ENCODE results near the gene SLC37A1. TPM values are rescaled to one million over a fixed set of nuclear protein-coding genes. Genes with fewer than 3 reads are reported as not detected.

Gene SLC37A1
- total and polyA plus RNA-seq, 7 donors, result 2.3 to 98.5 (median 7.8) TPM

DNA sequence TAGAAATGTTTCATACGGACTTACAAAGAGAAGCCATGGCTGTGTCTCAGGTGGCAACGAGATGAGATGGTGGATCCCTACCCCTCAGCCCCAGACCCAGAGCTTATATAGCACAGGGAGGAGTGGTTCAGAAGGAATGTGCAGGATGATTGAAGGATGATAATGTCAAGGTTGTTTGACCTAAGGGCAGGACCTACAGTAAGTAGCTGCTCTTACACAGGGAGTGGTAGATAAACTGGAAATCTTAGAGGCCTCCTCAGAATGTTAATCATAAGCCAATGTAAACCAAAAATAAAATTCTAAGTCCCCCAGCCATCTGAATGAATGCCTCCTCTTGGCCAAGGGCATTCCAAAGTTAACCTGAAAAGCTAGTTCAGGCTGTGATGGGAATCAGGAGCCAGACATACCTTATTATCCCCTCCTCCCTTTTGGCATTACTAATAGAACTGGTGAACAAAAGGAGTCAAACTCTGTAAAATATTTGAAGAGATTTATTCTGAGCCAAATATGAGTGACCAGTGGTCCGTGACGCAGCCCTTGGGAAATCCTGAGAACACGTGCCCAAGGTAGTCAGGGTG is 94.0 kb downstream of the SLC37A1 start:
- WGBS, 2 donors, result 79 to 87% methylated on average over 5 of the region's 5 CpGs
- TF ChIP-seq EP300 (IDR thresholded peaks at IDR 0.05) (no peak), POLR2AphosphoS5 (IDR thresholded peaks at IDR 0.05) (no peak)
- TF ChIP-seq, protein P1, sequence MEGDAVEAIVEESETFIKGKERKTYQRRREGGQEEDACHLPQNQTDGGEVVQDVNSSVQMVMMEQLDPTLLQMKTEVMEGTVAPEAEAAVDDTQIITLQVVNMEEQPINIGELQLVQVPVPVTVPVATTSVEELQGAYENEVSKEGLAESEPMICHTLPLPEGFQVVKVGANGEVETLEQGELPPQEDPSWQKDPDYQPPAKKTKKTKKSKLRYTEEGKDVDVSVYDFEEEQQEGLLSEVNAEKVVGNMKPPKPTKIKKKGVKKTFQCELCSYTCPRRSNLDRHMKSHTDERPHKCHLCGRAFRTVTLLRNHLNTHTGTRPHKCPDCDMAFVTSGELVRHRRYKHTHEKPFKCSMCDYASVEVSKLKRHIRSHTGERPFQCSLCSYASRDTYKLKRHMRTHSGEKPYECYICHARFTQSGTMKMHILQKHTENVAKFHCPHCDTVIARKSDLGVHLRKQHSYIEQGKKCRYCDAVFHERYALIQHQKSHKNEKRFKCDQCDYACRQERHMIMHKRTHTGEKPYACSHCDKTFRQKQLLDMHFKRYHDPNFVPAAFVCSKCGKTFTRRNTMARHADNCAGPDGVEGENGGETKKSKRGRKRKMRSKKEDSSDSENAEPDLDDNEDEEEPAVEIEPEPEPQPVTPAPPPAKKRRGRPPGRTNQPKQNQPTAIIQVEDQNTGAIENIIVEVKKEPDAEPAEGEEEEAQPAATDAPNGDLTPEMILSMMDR (IDR thresholded peaks at IDR 0.05), result no peak
- intact Hi-C loops (cut with DNase I), result no loop called here
- no peak overlapping the region for H3K27ac ChIP-seq
- no peaks in the 10 kb centered on the region for H3K36me3 ChIP-seq
- H3K4me3 ChIP-seq, result no peak overlapping the region
- no peaks in the 10 kb centered on the region for H3K27me3 ChIP-seq
- no peaks in the 10 kb centered on the region for H3K4me1 ChIP-seq
- peaks cover 0 to 8% (median 4%) of the 10 kb centered on the region in 4 donors for H3K9me3 ChIP-seq
- DNase-seq, result no peak

- no peaks in the 10 kb centered on the region for H3K27me3 ChIP-seq
- no peak overlapping the region for H3K4me3 ChIP-seq
- WGBS, 2 donors, result 72 to 75% methylated on average over 4 of the region's 4 CpGs
- DNase-seq, result no peak
- H3K9me3 ChIP-seq, result peaks cover 0 to 8% (median 4%) of the 10 kb centered on the region in 4 donors
- TF ChIP-seq, protein P1 (IDR thresholded peaks at IDR 0.05), result no peak
- TF ChIP-seq POLR2AphosphoS5 (IDR thresholded peaks at IDR 0.05), result no peak
- TF ChIP-seq POLR2A (IDR thresholded peaks at IDR 0.05), result no peak
- no peak for TF ChIP-seq EP300 (IDR thresholded peaks at IDR 0.05)
- no peak overlapping the region for H3K27ac ChIP-seq
- intact Hi-C loops (cut with DNase I), result no loop called here
- no peaks in the 10 kb centered on the region for H3K4me1 ChIP-seq
- no peaks in the 10 kb centered on the region for H3K36me3 ChIP-seq
Observed at GRCh38 chr21:42608446-42608845, 94.8 kb downstream of the SLC37A1 start.

GRCh38 chr21:42609811-42610210 is 96.2 kb downstream of the SLC37A1 start:
- TF ChIP-seq POLR2A (IDR thresholded peaks at IDR 0.05) (no peak), POLR2AphosphoS5 (IDR thresholded peaks at IDR 0.05) (no peak), EP300 (IDR thresholded peaks at IDR 0.05) (no peak)
- TF ChIP-seq, protein P1 (IDR thresholded peaks at IDR 0.05), result no peak
- Histone ChIP-seq H3K4me1 (no peaks in the 10 kb centered on the region), H3K36me3 (no peaks in the 10 kb centered on the region), H3K27ac (no peak overlapping the region), H3K4me3 (no peak overlapping the region), H3K27me3 (no peaks in the 10 kb centered on the region), H3K9me3 (peaks cover 0 to 8% (median 4%) of the 10 kb centered on the region in 4 donors)
- WGBS, 2 donors, result 91 to 94% methylated on average over 2 of the region's 2 CpGs
- intact Hi-C loops (cut with DNase I), result loop anchor here (10.0 kb wide), 1 partner anchor 45 kb away; no protein-coding TSS in a partner anchor
- DNase-seq, result no peak

GRCh38 chr21:42611852-42612251 is 98.2 kb downstream of the SLC37A1 start:
- H3K4me3 ChIP-seq, result no peak overlapping the region
- intact Hi-C loops (cut with DNase I), result loop anchor here (10.0 kb wide), 1 partner anchor 47 kb away; no protein-coding TSS in a partner anchor
- DNase-seq, result no peak
- 94% methylated on average over 3 of the region's 3 CpGs for WGBS, 2 donors
- peaks cover 0 to 7% (median 4%) of the 10 kb centered on the region in 3 donors for H3K27me3 ChIP-seq
- no peaks in the 10 kb centered on the region for H3K36me3 ChIP-seq
- H3K27ac ChIP-seq, result no peak overlapping the region
- TF ChIP-seq EP300 (IDR thresholded peaks at IDR 0.05) (no peak), POLR2A (IDR thresholded peaks at IDR 0.05) (no peak), POLR2AphosphoS5 (IDR thresholded peaks at IDR 0.05) (no peak)
- TF ChIP-seq, protein P1 (IDR thresholded peaks at IDR 0.05), result no peak
- peaks cover 0 to 5% (median 2%) of the 10 kb centered on the region in 4 donors for H3K4me1 ChIP-seq
- peaks cover 0 to 4% (median 0%) of the 10 kb centered on the region in 4 donors for H3K9me3 ChIP-seq

Measured in sigmoid colon (tissue), 7 donors.